ENCODE measurements around the gene SFSWAP.

The SFSWAP gene

DNA sequence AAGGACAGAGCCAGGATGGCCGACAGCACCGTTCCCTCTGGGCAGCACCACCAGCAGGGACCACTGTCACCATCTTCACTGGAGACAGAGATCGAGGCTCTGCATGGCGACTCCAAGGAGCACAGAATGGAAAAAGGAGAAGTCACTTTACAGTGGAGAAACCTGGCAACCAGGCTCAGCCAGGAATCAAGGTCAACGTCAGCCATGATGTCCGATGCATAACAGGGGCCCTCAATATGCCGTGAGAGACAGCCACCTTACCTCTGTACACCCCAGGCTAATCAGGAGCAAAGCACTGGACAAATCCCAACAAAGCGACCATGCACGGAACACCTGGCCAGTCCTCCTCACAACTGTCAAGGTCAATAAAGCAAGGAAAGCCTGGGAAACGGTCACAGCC is 20.6 kb upstream of the SFSWAP start:
- no CpG with 5 or more reads among the region's 10 CpGs for WGBS (ENCODE audit: insufficient coverage, insufficient read length)
- Histone ChIP-seq H3K9me3 (ENCODE audit: control insufficient read depth, insufficient read depth, low read length) (no peaks in the 10 kb centered on the region), H3K27ac (ENCODE audit: low read length) (no peak overlapping the region), H3K27me3 (ENCODE audit: control insufficient read depth, insufficient read depth, low read length) (no peaks in the 10 kb centered on the region), H3K36me3 (ENCODE audit: control insufficient read depth, insufficient read depth, low read length) (no peaks in the 10 kb centered on the region), H3K4me1 (ENCODE audit: control insufficient read depth, insufficient read depth, low read length) (no peaks in the 10 kb centered on the region), H3K4me3 (ENCODE audit: low read length) (no peak overlapping the region)
- no peak for DNase-seq (ENCODE audit: low read depth, low spot score)

DNA sequence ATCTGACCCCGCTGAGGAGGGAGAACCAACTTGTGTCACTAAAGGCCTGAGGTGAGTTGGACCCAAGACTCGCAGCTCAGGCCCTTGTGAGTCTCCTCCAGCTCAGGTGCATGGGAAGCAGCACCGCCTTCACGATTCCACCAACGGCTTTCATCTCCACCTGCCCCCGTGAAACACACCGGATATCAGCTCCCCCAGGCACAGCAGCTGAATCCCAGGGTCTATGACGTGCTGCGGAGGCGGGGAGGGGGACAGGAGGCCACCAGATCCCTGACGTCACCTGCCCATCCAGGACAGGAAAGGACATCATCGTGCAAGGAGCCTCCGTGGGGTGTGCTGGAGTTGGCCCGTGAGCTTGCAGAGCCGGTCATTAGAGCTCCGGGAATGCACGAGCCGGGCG is 18.5 kb upstream of the SFSWAP start:
- no peaks in the 10 kb centered on the region for H3K27me3 ChIP-seq (ENCODE audit: control insufficient read depth, insufficient read depth, low read length)
- H3K36me3 ChIP-seq (ENCODE audit: control insufficient read depth, insufficient read depth, low read length): no peaks in the 10 kb centered on the region
- no peak for DNase-seq (ENCODE audit: low read depth, low spot score)
- no peak overlapping the region for H3K4me3 ChIP-seq (ENCODE audit: low read length)
- no CpG with 5 or more reads among the region's 19 CpGs for WGBS (ENCODE audit: insufficient coverage, insufficient read length)
- no peak overlapping the region for H3K27ac ChIP-seq (ENCODE audit: low read length)
- no peaks in the 10 kb centered on the region for H3K4me1 ChIP-seq (ENCODE audit: control insufficient read depth, insufficient read depth, low read length)
- no peaks in the 10 kb centered on the region for H3K9me3 ChIP-seq (ENCODE audit: control insufficient read depth, insufficient read depth, low read length)

- WGBS (ENCODE audit: insufficient coverage, insufficient read length): no CpG with 5 or more reads among the region's 10 CpGs
- H3K27me3 ChIP-seq (ENCODE audit: control insufficient read depth, insufficient read depth, low read length): no peaks in the 10 kb centered on the region
- H3K9me3 ChIP-seq (ENCODE audit: control insufficient read depth, insufficient read depth, low read length): no peaks in the 10 kb centered on the region
- H3K36me3 ChIP-seq (ENCODE audit: control insufficient read depth, insufficient read depth, low read length): no peaks in the 10 kb centered on the region
- no peak overlapping the region for H3K4me3 ChIP-seq (ENCODE audit: low read length)
- no peak for DNase-seq (ENCODE audit: low read depth, low spot score)
- no peak overlapping the region for H3K27ac ChIP-seq (ENCODE audit: low read length)
- H3K4me1 ChIP-seq (ENCODE audit: control insufficient read depth, insufficient read depth, low read length): no peaks in the 10 kb centered on the region
Observed at GRCh38 chr12:131693149-131693548, 17.7 kb upstream of the SFSWAP start.

DNA sequence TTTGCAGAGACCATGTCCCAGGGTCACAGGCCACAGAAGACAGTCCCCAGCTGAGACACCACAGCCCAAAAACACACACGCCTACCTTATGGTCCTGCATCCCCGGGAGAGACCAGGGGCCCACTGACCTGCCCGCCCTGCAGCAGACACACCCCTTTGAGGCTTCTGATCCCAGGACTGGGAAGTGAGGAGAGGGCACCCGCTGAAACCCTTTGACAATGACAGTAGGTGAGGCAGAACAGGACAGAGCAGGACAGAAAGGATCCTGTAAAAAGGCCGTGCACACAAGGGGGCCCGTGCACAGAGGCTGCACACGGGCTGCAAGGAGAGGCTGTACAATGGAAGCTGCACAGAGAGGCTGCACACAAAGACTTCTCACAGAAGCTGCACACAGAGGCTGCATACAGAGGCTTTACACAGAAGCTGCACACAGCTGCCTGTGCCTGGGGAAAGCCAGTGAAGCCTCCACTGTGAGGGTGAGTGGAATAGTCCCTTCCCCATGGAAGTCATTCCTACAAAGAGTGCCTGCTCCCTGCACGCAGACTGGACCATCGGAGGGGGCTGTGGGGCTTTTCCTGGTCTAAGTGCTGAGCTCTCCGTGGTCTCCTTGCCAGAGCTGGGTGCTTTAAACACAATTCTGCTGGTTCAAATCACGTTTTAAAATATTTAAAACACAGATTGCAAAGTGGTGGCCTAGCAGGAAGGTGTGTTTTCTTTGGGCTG is 16.6 kb upstream of the SFSWAP start:
- H3K4me3 ChIP-seq (ENCODE audit: low read length): no peak overlapping the region
- DNase-seq (ENCODE audit: low read depth, low spot score): no peak
- no peaks in the 10 kb centered on the region for H3K9me3 ChIP-seq (ENCODE audit: control insufficient read depth, insufficient read depth, low read length)
- H3K27ac ChIP-seq (ENCODE audit: low read length): no peak overlapping the region
- H3K4me1 ChIP-seq (ENCODE audit: control insufficient read depth, insufficient read depth, low read length): no peaks in the 10 kb centered on the region
- no CpG with 5 or more reads among the region's 11 CpGs for WGBS (ENCODE audit: insufficient coverage, insufficient read length)
- H3K36me3 ChIP-seq (ENCODE audit: control insufficient read depth, insufficient read depth, low read length): no peaks in the 10 kb centered on the region
- H3K27me3 ChIP-seq (ENCODE audit: control insufficient read depth, insufficient read depth, low read length): no peaks in the 10 kb centered on the region

- no CpG with 5 or more reads among the region's 16 CpGs for WGBS (ENCODE audit: insufficient coverage, insufficient read length)
- Histone ChIP-seq H3K4me1 (ENCODE audit: control insufficient read depth, insufficient read depth, low read length) (no peaks in the 10 kb centered on the region), H3K36me3 (ENCODE audit: control insufficient read depth, insufficient read depth, low read length) (no peaks in the 10 kb centered on the region), H3K9me3 (ENCODE audit: control insufficient read depth, insufficient read depth, low read length) (no peaks in the 10 kb centered on the region), H3K27me3 (ENCODE audit: control insufficient read depth, insufficient read depth, low read length) (no peaks in the 10 kb centered on the region), H3K27ac (ENCODE audit: low read length) (no peak overlapping the region), H3K4me3 (ENCODE audit: low read length) (no peak overlapping the region)
- no peak for DNase-seq (ENCODE audit: low read depth, low spot score)
Observed at GRCh38 chr12:131695968-131696367, 14.9 kb upstream of the SFSWAP start.

DNA sequence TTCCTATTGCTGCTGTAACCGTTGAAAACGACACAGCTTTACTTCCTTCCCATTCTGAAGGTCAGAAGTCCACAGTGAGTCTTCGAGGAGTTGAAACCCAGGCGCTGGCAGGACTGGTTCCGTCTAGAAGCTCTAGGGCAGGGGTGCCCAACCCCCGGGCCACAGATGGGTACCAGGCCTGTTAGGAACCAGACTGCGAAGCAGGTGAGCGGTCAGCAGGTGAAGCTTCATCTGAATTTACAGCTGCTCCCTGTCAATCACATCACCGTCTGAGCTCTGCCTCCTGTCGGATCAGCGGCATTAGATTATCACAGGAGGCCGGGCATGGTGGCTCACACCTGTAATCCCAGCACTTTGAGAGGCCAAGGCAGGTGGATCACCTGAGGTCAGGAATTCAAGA is 12.6 kb upstream of the SFSWAP start:
- Histone ChIP-seq H3K36me3 (ENCODE audit: control insufficient read depth, insufficient read depth, low read length) (no peaks in the 10 kb centered on the region), H3K27me3 (ENCODE audit: control insufficient read depth, insufficient read depth, low read length) (no peaks in the 10 kb centered on the region), H3K27ac (ENCODE audit: low read length) (no peak overlapping the region), H3K4me1 (ENCODE audit: control insufficient read depth, insufficient read depth, low read length) (no peaks in the 10 kb centered on the region), H3K4me3 (ENCODE audit: low read length) (no peak overlapping the region), H3K9me3 (ENCODE audit: control insufficient read depth, insufficient read depth, low read length) (no peaks in the 10 kb centered on the region)
- WGBS (ENCODE audit: insufficient coverage, insufficient read length): no CpG with 5 or more reads among the region's 12 CpGs
- no peak for DNase-seq (ENCODE audit: low read depth, low spot score)

DNA sequence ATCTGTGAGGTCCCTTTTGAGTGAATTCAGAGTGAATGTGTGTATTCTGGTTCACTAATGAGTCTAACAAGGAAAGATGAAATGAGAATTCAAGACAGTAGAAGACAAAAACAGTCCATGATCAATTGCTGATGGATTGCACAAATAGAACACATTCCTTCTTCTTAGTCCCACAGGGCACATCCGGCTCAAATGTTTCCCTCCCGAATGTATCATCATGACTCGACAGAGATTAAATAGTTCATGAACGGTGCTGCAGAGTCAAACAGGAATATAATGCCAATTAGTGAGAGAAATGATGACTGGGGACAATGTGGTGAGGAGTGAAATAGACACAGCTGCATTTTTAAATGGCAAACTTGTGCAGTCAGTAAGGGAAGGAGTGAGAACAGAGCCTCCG is 11.5 kb upstream of the SFSWAP start:
- Histone ChIP-seq H3K4me3 (ENCODE audit: low read length) (no peak overlapping the region), H3K27ac (ENCODE audit: low read length) (no peak overlapping the region), H3K27me3 (ENCODE audit: control insufficient read depth, insufficient read depth, low read length) (no peaks in the 10 kb centered on the region), H3K9me3 (ENCODE audit: control insufficient read depth, insufficient read depth, low read length) (no peaks in the 10 kb centered on the region), H3K36me3 (ENCODE audit: control insufficient read depth, insufficient read depth, low read length) (no peaks in the 10 kb centered on the region), H3K4me1 (ENCODE audit: control insufficient read depth, insufficient read depth, low read length) (no peaks in the 10 kb centered on the region)
- DNase-seq (ENCODE audit: low read depth, low spot score): no peak
- no CpG with 5 or more reads among the region's 5 CpGs for WGBS (ENCODE audit: insufficient coverage, insufficient read length)

DNA sequence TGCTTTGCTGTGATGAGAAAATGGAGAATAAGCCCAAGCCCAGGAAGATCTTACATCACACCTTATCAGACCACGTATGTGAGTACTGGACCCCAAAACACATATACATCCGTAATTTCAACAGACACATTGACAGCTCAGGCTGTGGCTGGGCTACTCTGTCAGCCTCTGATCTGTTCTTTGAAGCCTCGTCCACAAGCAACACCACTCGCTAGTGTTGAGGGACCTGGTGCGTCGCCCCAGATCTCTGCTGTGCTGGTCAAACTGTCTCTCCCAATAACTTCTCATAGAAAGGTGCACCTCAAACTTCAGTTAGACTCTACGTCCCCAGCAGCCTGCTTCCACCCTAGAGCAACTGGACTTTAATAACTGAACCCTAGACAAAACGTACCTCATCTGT is 10.6 kb upstream of the SFSWAP start:
- no peak overlapping the region for H3K4me3 ChIP-seq (ENCODE audit: low read length)
- no peaks in the 10 kb centered on the region for H3K4me1 ChIP-seq (ENCODE audit: control insufficient read depth, insufficient read depth, low read length)
- DNase-seq (ENCODE audit: low read depth, low spot score): no peak
- H3K27ac ChIP-seq (ENCODE audit: low read length): no peak overlapping the region
- H3K36me3 ChIP-seq (ENCODE audit: control insufficient read depth, insufficient read depth, low read length): no peaks in the 10 kb centered on the region
- no CpG with 5 or more reads among the region's 8 CpGs for WGBS (ENCODE audit: insufficient coverage, insufficient read length)
- H3K9me3 ChIP-seq (ENCODE audit: control insufficient read depth, insufficient read depth, low read length): no peaks in the 10 kb centered on the region
- no peaks in the 10 kb centered on the region for H3K27me3 ChIP-seq (ENCODE audit: control insufficient read depth, insufficient read depth, low read length)

DNA sequence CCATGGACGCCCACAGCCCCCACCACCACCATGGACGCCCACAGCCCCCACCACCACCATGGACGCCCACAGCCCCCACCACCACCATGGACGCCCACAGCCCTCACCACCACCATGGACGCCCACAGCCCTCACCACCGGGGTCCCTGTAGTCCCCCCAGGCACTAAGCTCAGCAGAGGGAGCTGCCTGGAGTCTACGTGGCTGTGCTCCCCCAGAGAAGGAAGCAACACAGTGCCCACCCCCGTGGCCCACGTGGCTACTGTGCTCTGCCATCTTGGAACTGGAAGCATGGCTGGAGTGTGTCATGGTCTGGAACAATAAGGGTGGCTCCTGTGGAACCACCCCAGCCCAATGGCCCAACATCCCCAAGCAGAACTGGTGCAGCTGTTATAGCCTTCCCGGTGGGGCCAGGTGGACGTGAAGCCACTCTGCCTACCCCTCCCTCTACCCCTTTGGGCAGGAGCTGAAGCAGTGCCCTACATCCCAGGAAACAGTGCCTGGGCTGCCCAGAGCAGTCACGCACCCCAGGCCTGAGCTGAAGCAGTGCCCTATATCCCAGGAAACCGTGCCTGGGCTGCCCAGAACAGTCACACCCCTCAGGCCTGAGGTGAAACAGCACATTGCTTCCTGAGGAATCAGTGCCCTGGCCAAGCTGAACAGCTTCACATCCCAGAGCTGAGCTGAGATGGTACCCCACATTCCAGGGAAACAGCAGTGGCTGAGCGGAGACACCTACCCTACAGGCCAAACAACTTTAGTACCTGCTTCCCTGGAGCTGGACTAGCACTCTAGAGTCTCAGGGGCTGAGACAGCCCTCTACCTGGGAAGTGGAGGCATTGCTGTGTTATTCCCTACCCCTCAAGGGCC is 9.0 kb upstream of the SFSWAP start:
- Histone ChIP-seq H3K4me3 (ENCODE audit: low read length) (no peak overlapping the region), H3K27me3 (ENCODE audit: control insufficient read depth, insufficient read depth, low read length) (no peaks in the 10 kb centered on the region), H3K4me1 (ENCODE audit: control insufficient read depth, insufficient read depth, low read length) (no peaks in the 10 kb centered on the region), H3K27ac (ENCODE audit: low read length) (no peak overlapping the region), H3K36me3 (ENCODE audit: control insufficient read depth, insufficient read depth, low read length) (no peaks in the 10 kb centered on the region), H3K9me3 (ENCODE audit: control insufficient read depth, insufficient read depth, low read length) (no peaks in the 10 kb centered on the region)
- DNase-seq (ENCODE audit: low read depth, low spot score): no peak
- no CpG with 5 or more reads among the region's 14 CpGs for WGBS (ENCODE audit: insufficient coverage, insufficient read length)

DNA sequence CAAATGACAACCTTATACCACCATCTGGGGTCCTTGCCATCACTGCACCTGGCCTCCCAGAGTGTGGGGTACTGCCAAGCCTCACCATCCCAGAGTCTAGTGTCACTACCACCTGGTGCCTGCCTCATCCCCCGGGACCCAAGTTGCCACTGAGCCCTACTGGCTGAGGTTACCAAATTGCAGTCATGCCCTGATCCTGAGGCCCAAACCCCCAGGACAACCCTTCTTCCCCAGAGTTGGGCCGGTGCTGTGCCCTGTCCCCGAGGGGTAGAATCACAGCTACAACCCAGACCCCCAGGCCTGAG is 8.4 kb upstream of the SFSWAP start:
- no peaks in the 10 kb centered on the region for H3K4me1 ChIP-seq (ENCODE audit: control insufficient read depth, insufficient read depth, low read length)
- WGBS (ENCODE audit: insufficient coverage, insufficient read length): no CpG with 5 or more reads among the region's 3 CpGs
- no peaks in the 10 kb centered on the region for H3K27me3 ChIP-seq (ENCODE audit: control insufficient read depth, insufficient read depth, low read length)
- H3K27ac ChIP-seq (ENCODE audit: low read length): no peak overlapping the region
- no peak for DNase-seq (ENCODE audit: low read depth, low spot score)
- no peak overlapping the region for H3K4me3 ChIP-seq (ENCODE audit: low read length)
- no peaks in the 10 kb centered on the region for H3K36me3 ChIP-seq (ENCODE audit: control insufficient read depth, insufficient read depth, low read length)
- no peaks in the 10 kb centered on the region for H3K9me3 ChIP-seq (ENCODE audit: control insufficient read depth, insufficient read depth, low read length)

GRCh38 chr12:131703161-131703560 is 7.7 kb upstream of the SFSWAP start:
- H3K36me3 ChIP-seq (ENCODE audit: control insufficient read depth, insufficient read depth, low read length): no peaks in the 10 kb centered on the region
- no peaks in the 10 kb centered on the region for H3K4me1 ChIP-seq (ENCODE audit: control insufficient read depth, insufficient read depth, low read length)
- no peaks in the 10 kb centered on the region for H3K27me3 ChIP-seq (ENCODE audit: control insufficient read depth, insufficient read depth, low read length)
- no peaks in the 10 kb centered on the region for H3K9me3 ChIP-seq (ENCODE audit: control insufficient read depth, insufficient read depth, low read length)
- DNase-seq (ENCODE audit: low read depth, low spot score): no peak
- no peak overlapping the region for H3K27ac ChIP-seq (ENCODE audit: low read length)
- no peak overlapping the region for H3K4me3 ChIP-seq (ENCODE audit: low read length)
